ENCODE data around the gene MAP1LC3A. TPM values are rescaled to one million over a fixed set of nuclear protein-coding genes. Genes with fewer than 3 reads are reported as not detected.

MAP1LC3A gene
- total RNA-seq, 1 experiment from 2014 or later: not detected

DNA sequence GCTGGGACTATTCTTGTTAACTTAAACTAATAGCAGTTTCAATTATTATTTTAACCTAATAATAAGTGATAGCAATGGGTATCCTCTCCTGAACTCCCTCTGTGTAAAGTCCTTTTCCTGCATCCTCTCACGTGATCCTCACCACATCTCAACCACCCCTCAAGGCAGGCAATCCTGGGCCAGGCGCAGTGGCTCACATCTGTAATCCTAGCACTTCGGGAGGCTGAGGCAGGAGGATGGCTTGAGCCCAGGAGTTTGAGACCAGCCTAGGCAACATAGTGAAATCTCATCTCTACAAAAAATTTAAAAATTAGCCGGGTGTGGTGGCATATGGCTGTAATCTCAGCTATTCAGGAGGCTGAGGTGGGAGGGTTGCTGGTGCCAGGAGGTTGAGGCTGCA lies 23.7 kb downstream of the MAP1LC3A start:
- in situ Hi-C loops (cut with HindIII; ENCODE audit: low pct_unique_long_range_greater_than_20kb, low sequenced_read_pairs): no loop called here
- no peak for DNase-seq (ENCODE audit: low read depth)

DNA sequence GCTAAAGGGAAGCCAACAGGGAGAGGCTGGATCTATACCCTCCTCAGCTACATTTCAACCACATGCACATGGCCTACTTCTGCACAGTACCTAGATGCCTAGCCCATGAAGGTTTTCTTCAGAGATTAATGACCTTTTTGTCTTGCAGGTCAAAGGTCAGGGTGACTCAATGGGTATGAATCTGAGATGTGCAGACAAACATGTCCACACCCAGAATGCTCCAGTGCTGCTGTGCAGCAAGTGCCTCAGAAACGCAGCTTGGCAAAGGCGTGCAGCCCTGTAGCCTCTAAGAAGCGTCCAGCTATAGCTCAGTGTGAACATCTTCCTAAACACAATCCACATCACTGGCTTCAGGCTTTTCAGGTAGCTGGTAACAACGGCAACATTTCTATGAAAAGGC lies 24.4 kb downstream of the MAP1LC3A start:
- DNase-seq (ENCODE audit: low read depth): peak; percentile 53
- in situ Hi-C loops (cut with HindIII; ENCODE audit: low pct_unique_long_range_greater_than_20kb, low sequenced_read_pairs): no loop called here

DNA sequence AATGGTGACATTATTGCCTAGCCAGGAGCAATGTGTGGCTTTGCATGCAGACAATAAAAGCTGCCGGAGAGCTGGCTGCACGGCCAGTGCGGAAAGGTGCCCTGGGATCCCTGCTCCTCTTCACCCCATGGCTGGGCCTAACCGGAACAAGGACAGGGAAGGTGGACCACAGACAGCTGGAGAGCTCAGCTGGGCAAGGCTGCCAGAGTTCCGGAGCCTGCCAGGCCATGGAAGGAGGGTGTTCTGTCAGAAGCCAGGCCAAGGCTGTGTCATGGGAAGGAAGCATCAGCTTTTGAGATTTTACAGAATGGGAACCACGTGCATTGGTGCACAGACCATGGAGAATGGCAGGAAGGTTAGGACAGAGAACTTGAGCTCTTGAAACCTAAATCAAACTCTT lies 25.0 kb downstream of the MAP1LC3A start:
- in situ Hi-C loops (cut with HindIII; ENCODE audit: low pct_unique_long_range_greater_than_20kb, low sequenced_read_pairs): no loop called here

DNA sequence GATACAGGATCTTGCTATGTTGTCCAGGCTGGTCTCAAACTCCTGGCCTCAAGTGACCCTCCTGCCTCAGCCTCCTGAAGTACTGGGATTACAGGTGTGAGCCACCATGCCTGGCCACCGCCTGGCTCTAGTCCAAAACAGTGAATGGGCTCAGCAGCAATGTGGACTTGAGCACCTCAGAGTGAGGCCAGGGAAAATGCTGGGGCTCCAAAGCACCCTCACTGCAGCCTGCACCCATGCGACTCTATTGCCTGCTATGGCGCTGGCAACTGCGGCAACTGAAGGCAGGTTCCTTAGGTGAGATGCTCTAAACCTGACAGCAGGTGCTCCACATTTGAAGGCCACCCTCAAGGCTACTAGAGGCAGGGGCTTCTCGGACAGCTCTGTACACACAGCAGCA lies 26.5 kb downstream of the MAP1LC3A start:
- in situ Hi-C loops (cut with HindIII; ENCODE audit: low pct_unique_long_range_greater_than_20kb, low sequenced_read_pairs): no loop called here
- DNase-seq (ENCODE audit: low read depth): no peak

More for the DNA sequence above, 25.0 kb downstream of the MAP1LC3A start:
- no peak for DNase-seq (ENCODE audit: low read depth)

DNA sequence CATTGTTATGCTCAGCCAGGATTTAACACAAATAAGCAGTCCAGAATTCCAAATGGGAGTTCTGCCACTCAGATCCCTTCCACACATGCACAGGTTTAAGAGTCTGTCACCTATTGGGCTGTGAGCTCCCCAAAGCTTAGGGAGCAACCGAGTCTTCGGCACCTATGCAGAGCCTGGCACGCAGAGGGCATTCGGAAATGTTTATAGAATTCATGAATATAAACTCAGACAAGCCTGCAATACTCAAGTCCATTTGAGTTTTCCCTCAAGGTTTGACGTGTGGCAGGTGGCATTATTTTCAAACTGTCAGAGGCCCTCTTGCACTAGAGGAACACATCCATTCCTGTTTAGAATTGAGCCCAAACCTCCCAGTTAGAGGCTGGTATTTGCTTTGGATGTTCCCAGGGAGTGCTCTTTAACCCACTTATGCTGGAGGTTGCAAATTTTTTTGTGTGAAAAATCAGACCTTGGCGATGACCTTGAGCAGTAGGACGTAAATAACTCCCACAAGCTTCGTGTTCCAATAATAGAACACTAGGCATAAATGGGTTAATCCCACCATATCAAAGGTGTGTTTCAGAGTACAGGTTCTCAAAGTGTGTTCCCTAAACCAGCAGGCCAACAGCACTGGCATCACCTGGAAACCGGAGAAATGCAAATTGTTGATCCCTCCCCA lies 28.1 kb downstream of the MAP1LC3A start:
- in situ Hi-C loops (cut with HindIII; ENCODE audit: low pct_unique_long_range_greater_than_20kb, low sequenced_read_pairs): no loop called here

DNA sequence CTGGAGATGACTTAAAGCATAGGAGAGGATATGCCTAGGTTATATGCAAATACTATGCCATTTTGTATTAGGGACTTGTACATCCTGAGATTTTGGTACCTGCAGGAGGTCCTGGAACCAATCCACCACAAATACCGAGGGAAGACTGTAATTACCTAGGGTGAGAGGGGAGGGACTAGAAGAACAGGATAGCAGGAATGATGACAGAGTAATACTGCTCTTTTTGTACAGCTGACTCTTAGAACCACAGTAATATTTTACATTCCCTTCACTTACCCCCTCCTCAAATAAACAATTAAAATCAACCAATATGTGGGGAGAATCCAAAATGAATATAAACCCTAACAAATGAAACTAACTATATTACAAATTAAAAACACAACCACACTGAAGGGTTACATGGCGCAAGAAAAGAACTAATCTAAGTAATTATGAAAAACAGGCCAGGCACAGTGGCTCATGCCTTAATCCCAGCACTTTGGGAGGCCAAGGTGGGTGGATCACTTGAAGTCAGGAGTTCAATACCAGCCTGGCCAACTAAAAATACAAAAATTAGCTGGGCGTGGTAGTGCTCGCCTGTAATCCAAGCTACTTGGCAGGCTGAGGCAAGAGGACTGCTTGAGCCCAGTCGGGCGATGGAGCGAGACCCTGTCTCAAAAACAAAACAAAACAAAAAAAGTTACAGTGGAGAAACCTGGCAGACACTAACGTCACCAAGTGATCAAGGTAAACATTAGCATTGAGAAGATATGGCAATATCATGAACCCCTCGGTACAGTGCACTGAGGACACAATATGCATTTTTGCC lies 37.1 kb downstream of the MAP1LC3A start:
- in situ Hi-C loops (cut with HindIII; ENCODE audit: low pct_unique_long_range_greater_than_20kb, low sequenced_read_pairs): no loop called here
- no peak for DNase-seq (ENCODE audit: low read depth)

More for the DNA sequence above, 28.1 kb downstream of the MAP1LC3A start:
- no peak for DNase-seq (ENCODE audit: low read depth)

DNA sequence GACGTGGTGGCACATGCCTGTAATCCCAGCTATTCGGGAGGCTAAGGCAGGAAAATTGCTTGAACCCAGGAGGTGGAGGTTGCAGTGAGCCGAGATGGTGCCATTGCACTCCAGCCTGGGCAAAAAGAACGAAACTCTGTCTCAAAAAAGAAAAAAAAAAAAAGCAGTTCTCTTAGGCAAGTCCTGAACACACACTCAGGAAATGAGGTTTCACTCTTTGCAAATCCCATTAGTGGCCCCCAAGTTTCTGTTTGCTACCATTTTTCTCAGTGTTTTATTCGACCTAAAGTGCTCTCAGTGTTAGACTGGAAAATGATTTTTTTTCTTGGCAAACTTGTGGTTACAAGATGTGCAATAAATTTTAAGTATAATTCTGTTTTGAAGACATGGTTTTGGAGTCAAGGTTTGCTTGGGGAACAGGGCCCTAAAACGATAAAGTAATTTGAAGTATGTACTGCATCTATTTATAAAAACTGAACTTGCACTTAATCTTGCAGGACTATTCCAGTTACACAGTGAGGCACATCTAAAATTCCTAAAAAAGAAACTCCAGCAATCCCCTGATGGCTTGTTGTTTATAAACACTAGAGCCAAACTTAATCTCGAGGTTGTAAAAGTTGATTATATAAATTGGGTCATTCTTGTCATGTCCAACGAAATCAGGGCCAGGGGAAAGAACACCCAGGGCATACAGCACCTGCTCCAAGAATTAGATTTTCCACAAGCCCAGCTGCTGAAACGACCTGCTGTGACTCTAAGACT lies 42.6 kb downstream of the MAP1LC3A start:
- no peak for DNase-seq (ENCODE audit: low read depth)
- in situ Hi-C loops (cut with HindIII; ENCODE audit: low pct_unique_long_range_greater_than_20kb, low sequenced_read_pairs): no loop called here

DNA sequence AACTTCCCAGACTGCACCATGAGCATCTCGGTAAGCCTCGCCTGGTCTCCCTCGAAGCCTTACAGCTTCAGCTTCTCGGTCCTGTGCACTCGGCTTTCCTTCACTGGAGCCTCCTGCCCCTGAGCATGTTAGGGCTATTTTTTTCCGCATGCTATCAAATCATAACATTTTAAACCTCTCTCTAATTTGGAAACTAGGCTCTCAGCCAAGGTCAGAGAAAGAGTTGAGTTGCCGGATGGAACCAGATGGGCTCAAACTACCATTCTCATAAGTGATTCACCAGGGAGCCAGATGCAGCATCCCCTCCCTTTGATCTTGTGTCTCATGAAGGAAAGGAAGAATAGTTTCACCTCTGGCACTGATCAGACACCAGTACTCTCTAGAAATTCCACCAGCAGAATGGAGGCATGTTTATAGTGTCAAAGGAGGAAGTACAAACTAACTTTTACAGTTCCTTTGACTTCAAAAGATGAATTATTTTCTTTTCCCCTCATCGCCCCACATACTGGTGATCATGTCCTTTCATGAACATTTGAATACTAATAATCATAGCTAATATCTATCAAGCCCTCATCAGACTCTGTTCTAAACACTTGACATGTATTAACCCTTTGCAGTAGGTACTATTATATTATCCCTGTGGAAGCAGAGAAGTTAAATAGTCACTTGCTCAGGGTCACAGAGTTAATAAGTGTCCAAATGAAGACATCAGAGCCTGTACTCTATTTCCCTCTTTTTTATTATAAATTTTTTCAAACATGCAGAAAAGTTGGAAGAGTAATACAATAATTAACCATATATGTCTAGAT lies 46.7 kb downstream of the MAP1LC3A start:
- DNase-seq (ENCODE audit: low read depth): no peak
- in situ Hi-C loops (cut with HindIII; ENCODE audit: low pct_unique_long_range_greater_than_20kb, low sequenced_read_pairs): no loop called here

DNA sequence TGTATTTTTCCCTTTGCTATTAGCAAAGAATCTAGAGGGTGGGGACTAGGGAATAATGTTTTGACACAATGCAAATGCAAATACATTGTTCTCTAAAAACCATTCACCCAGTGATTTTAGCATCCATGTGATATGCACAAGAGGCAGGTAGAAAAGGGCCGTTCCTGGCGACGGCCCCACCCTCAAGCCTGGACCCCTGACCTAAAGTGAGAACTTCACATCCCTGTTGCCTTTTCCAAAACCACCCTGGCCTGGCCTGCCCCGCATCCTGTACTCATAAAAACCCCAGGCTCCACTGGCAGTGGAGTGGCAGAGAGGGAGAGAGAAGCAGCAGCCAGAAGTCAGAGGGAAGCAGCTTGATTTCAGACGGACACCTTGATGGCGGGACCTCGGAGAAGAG lies 48.5 kb downstream of the MAP1LC3A start:
- no peak for DNase-seq (ENCODE audit: low read depth)
- in situ Hi-C loops (cut with HindIII; ENCODE audit: low pct_unique_long_range_greater_than_20kb, low sequenced_read_pairs): no loop called here

Other genes with a start within 250 kb of the MAP1LC3A start
- gene ITCH, start 195.4 kb upstream of the MAP1LC3A start, total RNA-seq (2014; rRNA removed; shearing (Covaris generic); ENCODE audit: low replicate concordance): 44.3 and 50.8 TPM in 2 replicates
- 150 and 180 TPM in 2 replicates for gene DYNLRB1, start 42.3 kb upstream of the MAP1LC3A start, total RNA-seq (2014; rRNA removed; shearing (Covaris generic); ENCODE audit: low replicate concordance)
- 26.0 and 33.8 TPM in 2 replicates for gene PIGU, start 118.4 kb downstream of the MAP1LC3A start, total RNA-seq (2014; rRNA removed; shearing (Covaris generic); ENCODE audit: low replicate concordance)
- 0.20 and 0.84 TPM in 2 replicates for gene TP53INP2, start 145.6 kb downstream of the MAP1LC3A start, total RNA-seq (2014; rRNA removed; shearing (Covaris generic); ENCODE audit: low replicate concordance)

All from Caki2 (cell line).